Esophagus mucosa (tissue), 1 donor: ENCODE data around the gene HSD11B2. TPM values are rescaled to one million over a fixed set of nuclear protein-coding genes. Genes with fewer than 3 reads are reported as not detected.

Experiments
- ATAC-seq: fragments of 200-7000 bp; cut with Tn5 transposase; one replicate; pipeline ENCODE4 v1.9.1; 2020
- total RNA-seq: library from RNA; stranded (reverse); gene quantifications from one replicate; pipeline ENCODE4 v1.2.4, GENCODE V29; 2023
- donor health status: DM: yes; HTN: yes; CAD: no.

HSD11B2 gene
- total RNA-seq, 1 donor from 2014 or later = 6.6 TPM

GRCh38 chr16:67435758-67436164 lies 4.8 kb downstream of the HSD11B2 start:
- no peak for ATAC-seq

GRCh38 chr16:67436640-67437193 lies 5.8 kb downstream of the HSD11B2 start:
- ATAC-seq = no peak

DNA sequence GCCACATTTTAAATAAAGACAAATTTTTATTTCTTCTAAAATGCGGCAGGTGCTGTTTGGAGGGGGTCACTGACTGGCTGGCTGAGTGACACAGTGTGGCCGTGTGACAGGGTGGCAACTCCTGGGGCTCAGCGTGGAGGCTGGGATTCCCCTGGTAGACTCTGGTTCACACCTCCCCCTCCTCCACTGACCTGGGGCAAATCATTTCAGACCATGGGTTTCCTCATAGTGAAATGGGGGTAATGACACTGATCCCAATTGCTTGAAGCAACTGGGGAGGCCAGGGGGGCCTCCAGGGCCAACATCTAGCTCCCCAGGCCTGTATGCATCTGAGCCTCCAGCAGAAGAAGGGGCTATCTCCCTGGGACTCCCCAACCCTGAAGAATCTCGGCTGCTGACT lies 6.6 kb downstream of the HSD11B2 start:
- no peak for ATAC-seq

DNA sequence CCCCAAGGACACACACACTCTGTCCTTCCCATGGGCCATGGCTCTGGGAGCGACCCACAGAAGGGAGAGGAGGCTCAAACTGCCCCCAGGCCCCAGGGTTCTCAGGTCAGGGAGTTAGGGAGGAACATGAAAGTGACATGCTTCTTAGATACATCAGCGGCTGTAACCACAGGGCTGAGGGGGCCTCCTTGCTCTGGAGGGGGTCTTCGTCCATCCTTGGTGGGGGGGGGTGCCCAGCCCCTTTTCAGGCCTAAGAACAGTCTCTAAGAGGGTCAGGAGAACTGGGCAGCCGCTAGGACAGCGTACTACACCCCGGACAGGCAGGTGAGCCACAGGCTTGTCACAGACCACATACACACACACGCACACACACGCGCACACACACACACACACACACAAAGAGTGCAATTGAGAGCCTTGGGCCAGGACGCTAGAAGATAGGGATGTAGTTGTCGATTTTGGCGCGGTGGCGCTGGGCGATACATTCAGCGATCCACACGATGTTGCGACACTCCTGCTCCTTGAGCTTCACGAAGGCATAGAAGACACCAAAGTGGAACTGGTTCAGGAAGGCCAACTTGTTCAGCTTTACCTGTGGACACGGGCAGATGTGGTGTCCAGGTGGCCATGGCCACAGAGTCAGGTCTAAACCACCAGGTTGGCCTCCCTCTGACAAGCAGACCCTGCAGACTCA lies 7.3 kb downstream of the HSD11B2 start:
- ATAC-seq = no peak

- peak; percentile 14 for ATAC-seq
These were observed 8.0 kb downstream of the HSD11B2 start for GRCh38 chr16:67438824-67439393.

DNA sequence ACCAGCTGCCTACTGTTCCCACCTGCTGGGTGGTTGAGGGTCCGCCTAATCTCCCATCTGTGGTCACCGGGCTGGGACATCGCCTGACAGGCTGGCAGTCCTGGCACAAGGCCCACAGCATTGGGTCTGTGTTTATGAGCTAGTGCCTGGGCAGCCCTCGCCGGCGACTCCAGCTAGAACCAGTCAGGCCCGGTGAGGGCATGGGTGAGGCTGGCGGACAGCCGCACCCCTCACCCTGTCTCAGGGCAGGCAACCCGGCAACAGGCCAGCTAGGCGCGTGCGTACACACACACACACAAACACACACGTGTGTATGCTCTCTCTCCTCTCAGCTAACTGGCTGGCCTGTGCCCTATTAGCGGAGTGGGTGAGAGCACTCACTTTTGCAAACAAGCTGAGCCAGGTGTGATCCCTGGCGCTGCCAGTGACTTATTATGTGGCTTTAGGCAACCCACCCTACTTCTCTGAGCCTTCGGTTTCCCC lies 10.4 kb downstream of the HSD11B2 start:
- ATAC-seq = peak; percentile 87

DNA sequence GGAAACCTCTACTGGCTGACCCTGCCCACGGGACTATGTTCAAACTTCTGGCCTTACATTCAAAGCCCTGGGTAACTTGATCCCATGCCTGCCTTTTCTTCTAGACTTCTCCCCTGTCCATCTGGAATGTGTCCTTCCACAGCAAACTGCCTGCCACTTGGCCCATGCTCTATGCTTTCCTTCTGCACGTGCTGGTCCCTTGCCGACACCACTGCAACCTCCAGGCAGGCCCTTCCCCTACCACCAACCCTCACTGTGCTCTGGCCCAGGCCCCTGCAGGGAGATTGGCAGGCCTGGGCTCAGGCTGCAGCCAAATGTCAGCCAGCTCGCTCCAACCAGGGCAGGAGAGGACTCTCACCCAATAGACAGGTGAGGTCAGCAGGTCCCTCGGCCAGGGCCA lies 11.0 kb downstream of the HSD11B2 start:
- ATAC-seq = no peak

- no peak for ATAC-seq
These were observed 11.8 kb downstream of the HSD11B2 start for GRCh38 chr16:67442581-67443255.

GRCh38 chr16:67443265-67443664 lies 12.3 kb downstream of the HSD11B2 start:
- ATAC-seq = no peak

GRCh38 chr16:67444259-67445125 lies 13.6 kb downstream of the HSD11B2 start:
- no peak for ATAC-seq

DNA sequence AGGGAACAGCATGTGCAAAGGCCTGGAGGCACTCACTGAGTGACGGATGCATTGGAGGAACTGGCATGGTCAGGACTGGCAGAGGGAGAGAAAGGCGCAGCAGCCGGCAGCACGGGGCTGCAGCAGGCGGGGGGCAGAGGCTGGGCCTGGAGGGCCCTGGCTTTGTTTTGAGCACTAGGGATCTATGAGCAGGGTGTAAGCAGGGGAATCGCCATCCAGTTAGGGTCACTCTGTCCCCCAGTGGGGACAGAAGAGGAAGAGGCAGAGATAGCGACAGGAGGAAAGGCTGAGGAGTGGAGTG lies 14.2 kb downstream of the HSD11B2 start:
- ATAC-seq = no peak

DNA sequence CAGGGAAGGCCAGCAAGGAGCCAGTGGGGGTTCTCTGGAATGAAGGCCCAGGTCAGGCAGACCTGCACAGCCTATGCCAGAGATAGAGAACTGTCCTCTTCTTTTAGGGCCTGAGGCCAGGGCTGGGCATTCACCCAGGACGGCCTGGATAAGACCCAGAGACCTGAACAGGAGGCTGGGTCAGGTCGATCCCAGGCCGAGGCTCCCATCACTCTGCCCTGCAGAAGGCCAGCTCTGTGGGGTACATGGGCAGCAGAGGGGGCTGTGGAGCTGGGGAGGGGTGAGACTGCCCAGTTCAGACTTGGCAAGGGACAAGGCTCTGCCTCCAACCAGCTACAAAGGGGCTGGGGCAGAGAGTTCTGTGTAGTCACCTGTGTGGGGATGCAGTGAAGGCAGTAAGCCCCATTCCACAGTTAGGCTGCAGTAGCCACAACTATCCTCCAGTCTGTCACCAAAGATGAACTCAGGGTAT lies 14.6 kb downstream of the HSD11B2 start:
- no peak for ATAC-seq

DNA sequence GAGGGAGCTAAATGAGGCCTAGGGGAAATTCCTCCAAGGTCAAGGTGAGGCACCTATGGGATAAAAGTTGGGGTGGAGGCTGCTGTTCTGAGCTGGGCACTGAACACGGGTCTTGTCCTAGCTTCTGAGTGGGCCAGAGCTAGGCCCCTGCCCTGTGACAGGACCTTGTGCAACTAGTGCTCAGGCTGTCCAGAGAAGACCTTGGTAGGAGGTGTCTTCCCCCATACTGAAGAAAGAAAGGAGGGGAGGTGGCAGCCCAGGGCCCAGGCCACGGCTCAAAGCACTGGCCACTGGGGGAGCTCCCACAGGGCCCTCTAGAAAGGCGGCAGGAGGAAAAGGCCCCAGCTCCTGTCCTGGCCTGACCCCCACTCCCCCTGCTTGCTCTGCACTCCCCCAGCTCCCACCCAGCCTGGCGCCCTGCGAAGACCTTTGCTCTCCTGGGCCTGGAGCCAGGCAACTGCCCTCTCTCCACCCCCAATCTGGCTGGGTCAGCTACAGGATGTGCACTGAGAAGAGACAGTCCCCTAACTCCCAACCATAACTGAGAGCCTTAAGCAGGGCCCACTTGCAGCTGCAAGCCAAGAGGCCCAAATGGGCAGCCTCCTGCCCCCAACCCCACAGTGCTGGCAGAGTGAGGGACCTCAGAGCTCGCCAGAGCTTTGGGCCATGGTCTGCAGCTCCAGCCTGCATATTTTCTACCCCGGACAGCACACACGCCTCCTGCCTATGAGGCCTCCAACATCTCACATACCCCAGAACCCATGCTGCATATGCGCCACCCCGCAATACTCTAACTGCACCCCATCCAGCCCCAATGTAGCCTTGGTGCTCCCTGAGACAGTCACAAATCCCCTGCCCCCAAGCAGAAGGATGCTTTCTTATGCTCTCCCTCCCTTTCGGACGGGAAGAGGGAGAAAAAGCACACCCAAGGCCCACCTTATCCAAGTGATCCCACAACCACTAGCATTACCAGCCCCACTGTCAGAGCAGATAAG lies 15.3 kb downstream of the HSD11B2 start:
- no peak for ATAC-seq

- ATAC-seq = no peak
These were observed 16.1 kb downstream of the HSD11B2 start for GRCh38 chr16:67446968-67447507.

GRCh38 chr16:67447508-67448076 lies 16.7 kb downstream of the HSD11B2 start:
- ATAC-seq = peak; percentile 57

- ATAC-seq = no peak
These were observed 17.7 kb downstream of the HSD11B2 start for GRCh38 chr16:67448580-67448979.

DNA sequence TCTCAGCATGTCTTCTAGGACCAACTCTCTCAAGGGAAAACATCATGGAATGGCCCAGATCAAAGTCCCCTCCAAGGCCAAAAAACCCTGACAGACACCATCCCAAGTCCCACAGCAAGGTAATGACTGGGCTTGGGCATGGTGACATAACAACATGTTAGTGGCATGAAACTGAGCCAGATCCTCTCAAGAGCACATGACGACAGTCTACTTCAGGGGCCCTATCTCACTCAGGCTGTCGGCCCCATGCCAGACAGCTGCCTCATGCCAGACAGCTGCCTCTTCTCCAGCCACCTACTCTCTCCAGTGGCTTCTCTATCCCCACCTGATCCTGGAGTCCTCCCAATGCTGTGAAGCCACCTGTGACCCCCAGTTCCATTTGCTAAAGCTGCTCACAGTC lies 18.4 kb downstream of the HSD11B2 start:
- no peak for ATAC-seq

DNA sequence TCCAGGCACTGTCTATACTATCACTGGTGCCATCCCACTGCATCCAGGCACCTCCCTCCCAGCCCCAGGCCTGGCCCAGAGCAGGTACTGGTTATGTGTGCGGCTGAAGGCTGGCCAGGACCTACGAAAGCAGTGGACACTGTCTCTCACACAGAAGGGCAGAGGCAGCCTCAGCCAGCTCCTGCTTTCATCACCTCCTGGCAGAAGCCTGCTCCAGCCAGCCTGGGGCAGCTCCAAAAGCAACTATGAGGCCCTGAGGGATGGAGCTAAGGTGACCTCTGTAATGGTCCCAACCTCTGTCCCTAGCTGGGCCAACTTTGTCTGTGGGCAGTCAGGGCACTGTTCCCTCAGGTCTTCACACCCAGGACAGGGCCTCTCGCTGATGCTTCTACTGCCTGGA lies 18.8 kb downstream of the HSD11B2 start:
- no peak for ATAC-seq

- ATAC-seq = no peak
These were observed 20.3 kb downstream of the HSD11B2 start for GRCh38 chr16:67451061-67451703.
